Astrocyte of the cerebellum (primary cell): ENCODE data around the gene EYS.

Experiments
- DNase-seq: peaks from one replicate; pipeline ENCODE4 v3.0.0-alpha.2; 2011; ENCODE audit warnings: low read depth
- H3K4me3 ChIP-seq: 2 replicates; pipeline ENCODE4 v1.5.1; 2011; ENCODE audit warnings: mild to moderate bottlenecking, low read depth, low read length, moderate library complexity
- CTCF ChIP-seq: IDR thresholded peaks from 2 replicates; pipeline ENCODE4 v1.5.1; 2012; ENCODE audit warnings: low read length, low read depth, moderate library complexity, mild to moderate bottlenecking; ENCODE audit errors: missing control alignments
- in situ Hi-C: cut with HindIII; loops from 2 replicates; pipeline ENCODE4 v1.10.0; 2017; ENCODE audit warnings: low sequenced_read_pairs

Gene EYS

GRCh38 chr6:65117817-65118409 is 589.1 kb downstream of the EYS start:
- no peak for DNase-seq
- TF ChIP-seq CTCF = no peak
- H3K4me3 ChIP-seq = no peak overlapping the region
- in situ Hi-C loops = no loop called here

GRCh38 chr6:65116326-65116725 is 590.7 kb downstream of the EYS start:
- TF ChIP-seq CTCF = no peak
- in situ Hi-C loops = no loop called here
- no peak overlapping the region for H3K4me3 ChIP-seq
- DNase-seq = no peak

GRCh38 chr6:65113581-65113980 is 593.4 kb downstream of the EYS start:
- no peak for DNase-seq
- in situ Hi-C loops = no loop called here
- H3K4me3 ChIP-seq = no peak overlapping the region
- TF ChIP-seq CTCF = no peak

GRCh38 chr6:65112435-65112834 is 594.6 kb downstream of the EYS start:
- no peak for TF ChIP-seq CTCF
- no peak for DNase-seq
- in situ Hi-C loops = no loop called here
- H3K4me3 ChIP-seq = no peak overlapping the region

GRCh38 chr6:65110031-65110430 is 597.0 kb downstream of the EYS start:
- in situ Hi-C loops = no loop called here
- H3K4me3 ChIP-seq = no peak overlapping the region
- no peak for DNase-seq
- TF ChIP-seq CTCF = no peak

- in situ Hi-C loops = no loop called here
- DNase-seq = no peak
- no peak for TF ChIP-seq CTCF
- no peak overlapping the region for H3K4me3 ChIP-seq
Observed at GRCh38 chr6:65098349-65098748, 608.7 kb downstream of the EYS start.
